CD4-positive, alpha-beta T cell treated with Interferon gamma for 1 hour (primary cell): Measurements from ENCODE around the gene PNPLA6.
A peak's percentile ranks its signal among the peaks of the same experiment; 100 is the strongest.
"Not testable (repeated sequence)": the region's sequence is repeated elsewhere in the genome, so short reads cannot be mapped to it uniquely, and the experiment has no call there.

Experiments used
- DNase-seq: peaks from one replicate; pipeline ENCODE4 v3.0.0-alpha.2; 2020

The PNPLA6 gene

DNA sequence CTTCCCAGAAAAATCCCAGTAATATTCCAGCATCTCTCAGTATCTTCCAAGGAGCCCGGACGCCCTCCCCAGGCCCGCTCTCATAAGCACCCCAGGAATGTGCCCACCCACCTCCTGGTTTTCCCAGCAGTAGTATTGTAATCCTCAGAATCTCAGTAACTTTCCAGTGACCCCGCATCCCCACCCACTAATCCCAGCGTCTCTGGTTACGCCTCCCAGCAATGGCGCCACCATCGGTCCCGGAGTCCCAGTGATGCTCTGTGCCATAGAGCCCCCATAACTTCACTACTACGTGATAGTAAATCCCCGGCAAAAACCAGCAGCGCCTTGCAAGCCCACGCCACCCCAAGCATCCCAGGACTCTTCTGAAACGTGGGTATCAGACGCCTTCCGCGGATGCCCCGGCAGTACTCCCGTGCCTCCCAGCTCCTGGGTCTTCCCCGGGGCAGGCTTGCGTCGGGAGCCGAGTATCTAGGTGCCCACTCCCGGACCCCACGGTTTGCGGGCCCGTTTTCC is 928 bp upstream of the PNPLA6 start:
- no peak for DNase-seq

DNA sequence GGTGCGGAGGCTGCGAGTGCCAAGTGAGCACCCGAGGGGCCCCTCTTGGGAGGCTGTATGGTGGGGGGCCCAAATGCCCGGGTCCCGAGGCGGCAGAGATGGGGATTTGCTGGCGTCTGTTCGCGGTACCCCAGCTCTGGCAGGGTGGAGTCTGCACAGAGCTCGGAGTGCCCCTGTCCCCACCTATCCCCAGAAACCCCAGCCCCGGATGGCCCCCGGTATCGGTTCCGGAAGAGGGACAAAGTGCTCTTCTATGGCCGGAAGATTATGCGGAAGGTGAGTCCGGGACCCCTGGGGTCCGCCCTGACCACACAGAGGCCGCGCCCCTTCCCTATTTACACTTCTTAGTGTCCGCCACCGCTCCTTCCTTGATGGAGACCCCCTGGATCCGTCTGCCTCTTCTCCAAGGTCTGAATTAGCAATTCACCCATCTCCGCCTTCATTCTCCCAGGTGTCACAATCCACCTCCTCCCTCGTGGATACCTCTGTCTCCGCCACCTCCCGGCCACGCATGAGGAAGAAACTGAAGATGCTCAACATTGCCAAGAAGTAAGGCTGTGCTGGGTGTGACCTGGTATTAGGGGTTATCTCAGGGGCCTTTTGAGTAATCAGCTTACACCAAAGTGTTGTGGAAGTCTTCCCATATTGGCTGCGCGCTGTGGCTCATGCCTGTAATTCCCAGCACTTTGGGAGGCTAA is 630 bp downstream of the PNPLA6 start:
- no peak for DNase-seq

DNA sequence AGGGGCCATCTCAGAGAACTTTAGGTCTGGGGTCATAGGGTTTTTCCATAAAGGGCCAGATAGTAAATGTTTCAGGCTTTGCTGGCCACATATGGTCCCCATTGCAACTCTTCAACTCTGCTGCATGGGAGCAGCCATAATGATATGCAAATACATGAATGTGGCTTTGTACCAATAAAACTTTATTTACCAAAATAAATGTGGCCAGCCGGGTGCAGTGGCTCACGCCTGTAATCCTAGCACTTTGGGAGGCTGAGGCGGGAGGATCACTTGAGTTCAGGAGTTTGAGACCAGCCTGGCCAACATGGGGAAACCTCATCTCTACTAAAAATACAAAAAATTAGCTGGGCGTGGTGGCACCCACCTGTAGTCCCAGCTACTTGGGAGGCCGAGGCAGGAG is 3.5 kb downstream of the PNPLA6 start:
- DNase-seq = not testable (repeated sequence)

DNA sequence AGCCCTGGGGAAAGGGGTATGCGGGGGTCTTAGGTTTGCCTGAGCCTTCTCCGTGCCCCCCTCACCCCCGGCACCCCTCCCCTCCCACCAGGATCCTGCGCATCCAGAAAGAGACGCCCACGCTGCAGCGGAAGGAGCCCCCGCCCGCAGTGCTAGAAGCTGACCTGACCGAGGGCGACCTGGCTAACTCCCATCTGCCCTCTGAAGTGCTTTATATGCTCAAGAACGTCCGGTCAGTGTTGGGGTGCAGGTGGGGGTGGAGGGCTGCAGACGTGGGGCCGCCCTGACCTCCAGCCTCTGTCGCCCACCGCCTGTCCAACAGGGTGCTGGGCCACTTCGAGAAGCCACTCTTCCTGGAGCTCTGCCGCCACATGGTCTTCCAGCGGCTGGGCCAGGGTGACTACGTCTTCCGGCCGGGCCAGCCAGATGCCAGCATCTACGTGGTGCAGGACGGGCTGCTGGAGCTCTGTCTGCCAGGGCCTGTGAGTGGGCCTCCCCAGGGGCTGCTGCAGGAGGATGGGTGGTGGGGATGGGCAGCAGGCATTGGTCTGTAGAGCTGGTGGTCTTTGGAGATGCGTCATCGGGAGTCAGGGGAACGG is 4.4 kb downstream of the PNPLA6 start:
- no peak for DNase-seq

DNA sequence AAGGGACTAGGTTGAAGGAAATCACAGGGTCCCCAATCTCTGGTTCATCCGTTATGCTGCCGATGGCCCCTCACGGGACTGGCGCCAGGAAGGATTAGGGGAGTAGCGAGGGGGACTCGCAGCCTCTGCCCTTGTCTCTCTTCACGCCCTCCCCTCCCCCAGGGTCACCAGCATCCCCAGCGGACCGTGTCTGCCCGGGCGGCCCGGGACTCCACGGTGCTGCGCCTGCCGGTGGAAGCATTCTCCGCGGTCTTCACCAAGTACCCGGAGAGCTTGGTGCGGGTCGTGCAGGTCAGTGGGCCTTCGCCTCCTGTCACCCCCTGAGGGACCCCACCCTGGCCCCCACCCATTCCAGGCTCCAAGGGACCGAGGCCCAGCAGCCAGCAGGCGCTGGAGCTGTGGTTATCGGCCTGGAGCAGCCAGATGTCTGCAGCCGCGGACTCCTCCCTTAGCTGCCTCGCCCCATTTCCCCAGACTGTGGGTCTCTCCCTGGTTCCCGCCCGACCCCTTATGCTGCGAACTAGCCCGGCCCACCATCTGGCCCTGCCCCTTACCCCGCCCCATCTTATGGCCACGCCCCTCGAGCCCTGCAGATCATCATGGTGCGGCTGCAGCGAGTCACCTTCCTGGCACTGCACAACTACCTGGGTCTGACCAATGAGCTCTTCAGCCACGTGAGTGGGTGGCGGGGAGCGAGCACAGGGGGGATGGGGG is 5.4 kb downstream of the PNPLA6 start:
- DNase-seq = no peak

DNA sequence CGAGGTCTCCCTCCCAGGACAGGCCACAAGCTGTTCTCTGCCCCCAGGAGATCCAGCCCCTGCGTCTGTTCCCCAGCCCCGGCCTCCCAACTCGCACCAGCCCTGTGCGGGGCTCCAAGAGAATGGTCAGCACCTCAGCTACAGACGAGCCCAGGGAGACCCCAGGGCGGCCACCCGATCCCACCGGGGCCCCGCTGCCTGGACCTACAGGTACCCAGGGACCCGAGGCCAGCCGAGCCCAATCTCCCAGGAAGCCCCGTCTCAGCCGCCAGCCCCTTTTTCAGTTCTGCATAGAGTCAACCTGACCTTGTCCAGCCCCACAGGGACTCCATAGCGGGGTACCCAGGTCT is 5.9 kb downstream of the PNPLA6 start:
- DNase-seq = no peak

DNA sequence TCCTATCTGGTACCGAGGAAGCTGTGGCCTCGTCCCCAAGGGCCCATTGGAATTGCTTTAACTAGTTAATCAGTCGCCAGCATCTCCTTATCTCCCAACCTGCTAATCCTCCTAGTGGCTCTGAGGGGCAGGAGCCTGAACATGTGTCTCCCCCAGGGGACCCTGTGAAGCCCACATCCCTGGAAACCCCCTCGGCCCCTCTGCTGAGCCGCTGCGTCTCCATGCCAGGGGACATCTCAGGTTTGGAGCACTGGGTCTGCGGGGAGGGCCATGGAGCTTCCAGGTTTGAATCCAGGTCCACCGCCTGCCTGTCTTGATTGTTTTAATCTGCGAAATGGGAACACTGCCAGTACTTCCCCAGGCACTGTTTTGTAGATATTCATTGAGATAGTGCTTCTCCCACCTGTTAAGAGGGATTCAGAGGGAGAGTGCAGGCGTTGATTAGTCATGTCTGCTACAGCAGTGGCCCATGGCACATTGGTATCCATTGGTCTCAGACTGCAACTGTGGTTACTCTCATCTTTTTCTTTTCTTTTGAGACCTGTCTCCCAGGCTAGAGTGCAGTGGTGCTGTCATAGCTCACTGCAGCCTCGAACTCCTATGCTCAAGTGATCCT is 6.4 kb downstream of the PNPLA6 start:
- no peak for DNase-seq

DNA sequence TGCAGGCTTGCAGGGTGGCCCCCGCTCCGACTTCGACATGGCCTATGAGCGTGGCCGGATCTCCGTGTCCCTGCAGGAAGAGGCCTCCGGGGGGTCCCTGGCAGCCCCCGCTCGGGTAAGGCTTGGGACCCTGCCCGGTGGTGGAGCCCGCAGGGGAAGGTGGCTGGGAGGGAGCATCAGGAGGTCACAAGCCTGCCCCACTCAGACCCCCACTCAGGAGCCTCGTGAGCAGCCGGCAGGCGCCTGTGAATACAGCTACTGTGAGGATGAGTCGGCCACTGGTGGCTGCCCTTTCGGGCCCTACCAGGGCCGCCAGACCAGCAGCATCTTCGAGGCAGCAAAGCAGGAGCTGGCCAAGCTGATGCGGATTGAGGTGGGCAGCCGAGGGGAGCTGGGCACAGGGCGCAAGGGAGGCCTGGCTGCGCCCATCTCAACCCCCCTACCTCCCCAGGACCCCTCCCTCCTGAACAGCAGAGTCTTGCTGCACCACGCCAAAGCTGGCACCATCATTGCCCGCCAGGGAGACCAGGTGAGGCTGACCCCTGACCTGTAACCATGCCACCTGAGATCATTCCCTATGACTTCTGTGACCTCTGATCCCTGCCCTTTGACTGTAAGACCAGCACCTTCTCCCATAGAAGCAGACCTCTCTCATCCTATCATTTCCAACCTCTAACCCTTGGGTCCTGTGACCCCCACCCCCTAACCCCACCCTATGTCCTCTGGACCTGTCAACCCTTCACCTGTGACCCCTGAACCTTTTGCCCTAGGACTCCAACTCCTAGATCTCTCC is 7.2 kb downstream of the PNPLA6 start:
- DNase-seq = no peak

DNA sequence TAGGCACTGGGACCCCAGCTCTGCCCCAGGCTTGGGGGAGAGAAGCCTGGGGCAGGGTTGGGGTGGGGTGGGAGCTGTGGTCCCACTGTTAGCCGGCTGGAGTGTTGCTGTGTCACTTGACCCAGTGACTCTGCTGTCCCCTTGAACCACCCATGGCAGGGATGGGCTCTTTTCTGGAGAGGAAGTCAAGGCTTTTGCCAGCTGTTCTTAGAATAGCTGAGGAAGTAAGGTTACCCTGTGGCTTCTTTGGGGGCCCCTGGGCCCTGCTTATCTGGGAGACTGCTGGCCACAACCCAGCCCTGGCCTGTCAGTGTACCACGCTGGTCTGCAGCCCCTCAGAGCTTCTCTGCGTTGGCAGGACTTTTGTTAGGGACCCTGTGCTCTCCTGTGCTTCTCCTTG is 9.1 kb downstream of the PNPLA6 start:
- peak; percentile 60 for DNase-seq

DNA sequence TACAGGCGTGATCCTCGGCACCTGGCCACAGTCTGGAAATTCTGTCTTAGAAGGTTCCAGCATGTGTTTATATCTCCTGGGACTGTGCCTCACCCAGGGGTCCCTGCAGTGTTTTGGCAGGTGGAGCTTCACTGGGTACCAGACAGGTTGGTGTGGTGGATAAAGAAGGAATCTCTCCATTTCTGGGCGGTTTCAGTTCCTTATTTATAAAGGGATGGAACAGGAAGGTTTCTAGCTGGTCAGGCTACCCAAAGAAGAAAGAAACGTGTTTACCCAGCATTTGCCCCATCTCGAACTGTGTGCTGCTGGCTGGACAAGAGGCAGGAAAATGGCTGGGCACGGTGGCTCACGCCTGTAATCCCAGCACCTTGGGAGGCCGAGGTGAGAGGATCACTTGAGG is 9.8 kb downstream of the PNPLA6 start:
- DNase-seq = no peak

DNA sequence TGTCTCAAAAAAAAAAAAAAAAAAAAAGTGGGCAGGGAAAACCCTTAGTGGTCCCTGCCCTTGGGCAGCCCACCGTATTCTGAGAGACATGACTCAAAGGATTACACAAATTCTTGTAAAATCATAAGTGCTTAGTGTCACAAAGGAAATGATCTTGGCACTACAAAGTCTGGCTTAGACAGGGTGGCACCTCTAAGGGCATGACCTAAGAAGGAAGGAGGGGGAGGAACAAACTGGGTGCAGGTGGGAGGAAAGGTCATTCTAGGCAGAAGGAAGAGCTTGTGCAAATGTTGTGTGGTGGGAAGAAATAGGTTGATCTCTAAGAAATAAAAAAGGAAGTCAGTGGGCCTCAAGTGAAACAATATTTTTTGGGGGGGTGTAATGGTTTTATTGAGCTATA is 10.4 kb downstream of the PNPLA6 start:
- DNase-seq = no peak

DNA sequence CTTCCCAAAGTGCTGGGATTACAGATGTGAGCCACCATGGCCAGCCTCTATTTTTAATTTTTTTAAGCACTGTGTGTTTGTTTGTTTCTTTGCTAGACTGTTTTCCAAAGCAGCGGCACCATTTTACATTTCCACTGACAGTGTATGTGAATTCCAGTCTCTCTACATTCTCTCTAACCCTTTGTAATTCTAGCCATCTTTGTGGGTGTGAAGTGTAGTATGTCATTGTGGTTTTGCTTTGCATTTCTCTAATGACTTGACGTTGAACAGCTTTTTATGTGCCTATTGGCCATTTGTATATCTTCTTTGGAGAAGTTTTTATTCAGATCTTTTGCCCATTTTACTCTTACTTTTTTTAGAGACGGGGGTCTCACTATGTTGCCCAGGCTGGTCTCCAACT is 11.6 kb downstream of the PNPLA6 start:
- no peak for DNase-seq

DNA sequence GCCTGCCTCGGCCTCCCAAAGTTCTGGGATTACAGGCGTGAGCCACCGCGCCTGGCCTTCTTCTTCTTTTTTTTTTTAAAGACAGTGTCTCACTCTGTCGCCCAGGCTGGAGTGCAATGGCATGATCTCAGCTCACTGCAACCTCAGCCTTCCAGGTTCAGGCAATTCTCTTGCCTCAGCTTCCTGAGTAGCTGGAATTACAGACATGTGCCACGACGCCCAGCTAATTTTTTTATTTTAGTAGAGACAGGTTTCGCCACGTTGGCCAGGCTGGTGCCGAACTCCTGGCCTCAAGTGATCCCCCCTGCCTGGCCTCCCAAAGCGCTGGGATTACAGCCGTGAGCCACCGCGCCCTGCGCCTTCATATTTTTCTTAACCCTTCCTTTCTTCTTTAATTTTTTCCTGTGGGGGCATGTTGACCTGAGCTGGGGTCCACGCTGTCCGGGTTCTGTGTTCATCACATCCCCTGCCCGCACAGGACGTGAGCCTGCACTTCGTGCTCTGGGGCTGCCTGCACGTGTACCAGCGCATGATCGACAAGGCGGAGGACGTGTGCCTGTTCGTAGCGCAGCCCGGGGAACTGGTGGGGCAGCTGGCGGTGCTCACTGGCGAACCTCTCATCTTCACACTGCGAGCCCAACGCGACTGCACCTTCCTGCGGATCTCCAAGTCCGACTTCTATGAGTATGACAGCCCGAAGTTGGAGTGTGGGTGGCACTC is 14.1 kb downstream of the PNPLA6 start:
- no peak for DNase-seq

DNA sequence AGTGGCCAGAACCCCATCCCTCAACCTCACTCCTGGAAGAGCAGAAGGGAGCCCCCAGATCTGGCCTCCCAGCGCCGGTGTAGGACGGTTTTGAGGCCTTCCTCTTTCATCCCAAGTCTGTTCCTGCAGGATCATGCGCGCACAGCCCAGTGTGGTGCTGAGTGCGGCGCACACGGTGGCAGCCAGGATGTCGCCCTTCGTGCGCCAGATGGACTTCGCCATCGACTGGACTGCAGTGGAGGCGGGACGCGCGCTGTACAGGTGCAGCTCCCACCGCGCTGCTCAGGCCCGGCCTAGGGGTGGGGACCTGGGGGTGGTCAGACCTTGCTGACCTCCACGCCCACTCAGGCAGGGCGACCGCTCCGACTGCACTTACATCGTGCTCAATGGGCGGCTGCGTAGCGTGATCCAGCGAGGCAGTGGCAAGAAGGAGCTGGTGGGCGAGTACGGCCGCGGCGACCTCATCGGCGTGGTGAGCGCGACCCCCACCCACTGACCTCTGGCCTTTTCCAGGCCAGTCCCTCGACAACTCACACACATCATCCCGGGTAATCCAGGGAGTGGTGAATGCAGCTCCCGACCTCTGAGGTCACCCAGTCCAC is 14.8 kb downstream of the PNPLA6 start:
- no peak for DNase-seq

DNA sequence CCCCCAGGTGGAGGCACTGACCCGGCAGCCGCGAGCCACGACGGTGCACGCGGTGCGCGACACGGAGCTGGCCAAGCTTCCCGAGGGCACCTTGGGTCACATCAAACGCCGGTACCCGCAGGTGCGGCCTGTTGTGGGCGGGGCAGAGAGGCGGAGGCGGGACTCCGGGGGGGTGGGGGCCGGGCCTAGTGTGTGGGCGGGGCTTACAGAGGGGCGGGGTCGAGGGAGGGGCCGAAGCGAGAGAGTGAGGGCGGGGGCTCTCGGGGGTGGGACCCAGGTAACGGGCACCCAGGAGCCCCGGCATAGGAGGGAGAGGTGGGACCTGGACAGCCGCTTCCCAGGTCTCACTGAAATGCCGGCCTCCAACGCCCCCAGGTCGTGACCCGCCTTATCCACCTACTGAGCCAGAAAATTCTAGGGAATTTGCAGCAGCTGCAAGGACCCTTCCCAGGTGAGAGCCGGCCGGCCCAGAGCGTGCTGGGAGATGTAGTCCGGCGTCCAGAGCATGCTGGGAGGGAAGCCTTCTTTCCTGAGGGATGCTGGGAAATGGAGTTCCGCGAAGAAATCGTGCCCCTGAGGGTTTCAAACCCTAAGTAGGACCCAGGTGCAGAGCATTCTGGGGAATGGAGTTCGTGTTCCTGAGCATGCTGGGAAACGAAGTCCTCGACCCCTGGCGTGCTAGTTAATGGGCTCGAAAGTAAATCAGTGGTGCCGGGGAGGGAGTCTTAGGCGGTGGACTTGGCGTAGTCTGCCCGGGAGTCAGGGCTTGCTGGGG is 15.7 kb downstream of the PNPLA6 start:
- peak; percentile 68 for DNase-seq

DNA sequence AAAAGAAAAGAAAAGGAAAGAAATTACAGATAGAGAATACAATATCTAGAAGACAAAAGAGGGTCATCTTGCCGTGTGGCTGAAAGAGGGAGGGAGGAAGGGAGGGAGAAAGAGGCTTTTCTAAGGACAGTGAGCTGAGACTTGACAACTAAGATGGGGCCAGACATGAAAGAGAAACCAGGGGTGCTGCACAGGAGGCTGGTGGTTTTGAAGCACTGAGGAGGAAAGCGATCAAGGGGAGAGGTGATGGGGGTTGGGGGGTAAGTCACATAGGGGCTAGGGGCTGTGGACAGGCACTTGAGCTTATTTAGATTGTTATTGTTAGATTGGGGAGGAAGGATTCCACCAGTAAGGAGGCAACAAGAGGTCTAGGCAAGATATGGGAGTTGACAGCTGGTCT is 17.3 kb downstream of the PNPLA6 start:
- DNase-seq = no peak

DNA sequence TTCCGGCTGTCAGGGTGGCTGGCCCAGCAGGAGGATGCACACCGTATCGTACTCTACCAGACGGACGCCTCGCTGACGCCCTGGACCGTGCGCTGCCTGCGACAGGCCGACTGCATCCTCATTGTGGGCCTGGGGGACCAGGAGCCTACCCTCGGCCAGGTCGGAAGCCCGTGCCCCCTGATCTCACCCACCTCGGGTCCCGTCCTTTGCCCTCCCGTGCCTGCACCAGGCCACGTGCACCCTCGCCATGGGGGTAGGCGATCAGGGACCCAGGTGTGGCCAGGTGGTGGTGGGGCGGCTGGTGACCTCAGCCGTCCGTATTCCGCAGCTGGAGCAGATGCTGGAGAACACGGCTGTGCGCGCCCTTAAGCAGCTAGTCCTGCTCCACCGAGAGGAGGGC is 19.0 kb downstream of the PNPLA6 start:
- DNase-seq = no peak

DNA sequence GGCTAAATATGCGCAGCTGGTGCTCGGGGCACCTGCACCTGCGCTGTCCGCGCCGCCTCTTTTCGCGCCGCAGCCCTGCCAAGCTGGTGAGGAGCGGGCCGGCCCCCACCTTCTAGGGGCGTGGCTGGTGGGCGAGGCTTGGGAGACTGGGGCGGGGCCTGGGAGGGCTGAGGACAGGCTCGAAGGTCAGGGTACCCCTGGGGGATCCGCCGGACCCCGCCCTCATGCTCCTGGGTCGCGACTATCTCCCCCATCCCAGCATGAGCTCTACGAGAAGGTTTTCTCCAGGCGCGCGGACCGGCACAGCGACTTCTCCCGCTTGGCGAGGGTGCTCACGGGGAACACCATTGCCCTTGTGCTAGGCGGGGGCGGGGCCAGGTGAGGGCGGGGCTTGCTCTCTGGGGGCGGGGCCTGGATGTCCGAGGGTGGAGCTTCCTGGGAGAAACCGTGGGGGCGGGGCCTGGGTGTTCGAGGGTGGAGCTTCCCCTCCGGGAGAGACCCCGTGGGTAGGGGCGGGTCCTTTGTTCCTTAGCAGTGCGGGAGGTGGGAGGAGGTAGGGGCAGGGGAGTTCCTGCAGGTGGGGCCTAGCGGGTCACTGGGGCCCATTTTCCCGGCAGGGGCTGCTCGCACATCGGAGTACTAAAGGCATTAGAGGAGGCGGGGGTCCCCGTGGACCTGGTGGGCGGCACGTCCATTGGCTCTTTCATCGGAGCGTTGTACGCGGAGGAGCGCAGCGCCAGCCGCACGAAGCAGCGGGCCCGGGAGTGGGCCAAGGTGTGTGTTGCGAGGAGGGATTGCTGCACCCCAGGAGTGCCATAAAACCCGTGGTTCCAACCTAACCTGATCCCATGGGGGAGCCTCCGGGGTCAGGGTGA is 19.7 kb downstream of the PNPLA6 start:
- DNase-seq = no peak

DNA sequence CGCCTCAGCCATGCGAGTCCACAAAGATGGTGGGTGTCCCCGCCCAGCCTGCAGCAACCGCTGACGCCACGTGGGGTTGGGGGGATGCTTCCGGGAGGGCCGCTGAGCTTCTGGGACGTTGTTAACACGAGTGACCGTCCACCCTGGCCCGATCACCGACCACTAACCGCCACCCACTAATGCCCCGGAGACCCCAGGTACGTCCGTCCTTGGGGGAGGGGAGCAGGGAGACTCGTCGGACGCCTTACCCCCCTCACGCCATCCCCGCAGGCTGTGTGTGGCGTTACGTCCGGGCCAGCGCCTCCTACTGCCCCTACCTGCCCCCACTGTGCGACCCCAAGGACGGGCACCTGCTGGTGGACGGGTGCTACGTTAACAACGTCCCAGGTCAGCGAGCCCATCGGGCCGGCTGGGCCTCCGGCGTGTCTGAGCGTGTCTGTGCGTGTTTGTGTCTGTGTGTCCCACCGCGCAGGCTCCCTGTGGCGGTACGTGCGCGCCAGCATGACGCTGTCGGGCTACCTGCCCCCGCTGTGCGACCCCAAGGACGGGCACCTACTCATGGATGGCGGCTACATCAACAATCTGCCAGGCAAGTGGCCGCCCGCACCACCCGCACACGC is 21.3 kb downstream of the PNPLA6 start:
- no peak for DNase-seq

DNA sequence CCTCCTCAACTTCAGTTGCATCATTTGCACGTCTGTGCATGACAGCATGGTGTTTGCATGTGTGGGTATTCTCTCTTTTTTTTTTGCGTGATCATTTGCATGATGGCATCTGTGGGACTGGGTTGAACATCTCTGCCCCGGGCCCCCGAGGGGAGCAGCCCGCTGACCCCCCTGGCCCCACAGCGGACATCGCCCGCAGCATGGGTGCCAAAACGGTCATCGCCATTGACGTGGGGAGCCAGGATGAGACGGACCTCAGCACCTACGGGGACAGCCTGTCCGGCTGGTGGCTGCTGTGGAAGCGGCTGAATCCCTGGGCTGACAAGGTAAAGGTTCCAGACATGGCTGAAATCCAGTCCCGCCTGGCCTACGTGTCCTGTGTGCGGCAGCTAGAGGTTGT is 23.1 kb downstream of the PNPLA6 start:
- no peak for DNase-seq
